GM23248 (cell line): ENCODE results near the gene CYP27C1. TPM values are rescaled to one million over a fixed set of nuclear protein-coding genes. Genes with fewer than 3 reads are reported as not detected.

ENCODE experiments used
- DNase-seq: peaks from one replicate; pipeline ENCODE4 v3.0.0-alpha.2; 2015
- H2AFZ ChIP-seq: fragments of 200-600 bp; sonication (generic); 2 replicates; pipeline ENCODE4 v1.6.1; 2016; ENCODE audit warnings: antibody characterized with exemption
- H3F3A ChIP-seq: fragments of 200-600 bp; sonication (generic); 2 replicates; pipeline ENCODE4 v1.6.1; 2016; ENCODE audit warnings: mild to moderate bottlenecking, antibody characterized with exemption, mixed run types; ENCODE audit not compliant: insufficient read depth
- H3K27ac ChIP-seq: fragments of 200-600 bp; sonication (generic); 2 replicates; pipeline ENCODE4 v1.5.1; 2016; ENCODE audit warnings: mild to moderate bottlenecking
- H3K27me3 ChIP-seq: fragments of 200-600 bp; sonication (generic); replicated peaks from 2 replicates; pipeline ENCODE4 v1.6.1; 2016; ENCODE audit warnings: mild to moderate bottlenecking; ENCODE audit not compliant: insufficient read depth
- H3K36me3 ChIP-seq: fragments of 200-600 bp; sonication (generic); 2 replicates; pipeline ENCODE4 v1.6.1; 2016; ENCODE audit warnings: low read depth, mild to moderate bottlenecking
- H3K4me1 ChIP-seq: fragments of 200-600 bp; sonication (generic); 2 replicates; pipeline ENCODE4 v1.6.1; 2016; ENCODE audit warnings: mild to moderate bottlenecking; ENCODE audit not compliant: insufficient read depth
- H3K4me2 ChIP-seq: fragments of 200-600 bp; sonication (generic); one replicate; pipeline ENCODE4 v1.6.1; 2016; ENCODE audit warnings: mild to moderate bottlenecking; ENCODE audit not compliant: unreplicated experiment
- H3K4me3 ChIP-seq: fragments of 200-600 bp; sonication (generic); 2 replicates; pipeline ENCODE4 v1.5.1; 2016; ENCODE audit warnings: mild to moderate bottlenecking
- H3K79me2 ChIP-seq: fragments of 200-600 bp; sonication (generic); 2 replicates; pipeline ENCODE4 v1.6.1; 2016; ENCODE audit warnings: mild to moderate bottlenecking; ENCODE audit not compliant: insufficient read depth
- H3K9ac ChIP-seq: fragments of 200-600 bp; sonication (generic); 2 replicates; pipeline ENCODE4 v1.6.1; 2016; ENCODE audit warnings: mild to moderate bottlenecking
- H3K9me2 ChIP-seq: fragments of 200-600 bp; sonication (generic); 2 replicates; pipeline ENCODE4 v1.6.1; 2016; ENCODE audit warnings: mixed run types, mild to moderate bottlenecking, moderate library complexity; ENCODE audit not compliant: insufficient read depth
- H3K9me3 ChIP-seq: fragments of 200-600 bp; sonication (generic); one replicate; pipeline ENCODE4 v1.6.1; 2017; ENCODE audit warnings: low read depth
- H4K20me1 ChIP-seq: fragments of 200-600 bp; sonication (generic); 2 replicates; pipeline ENCODE4 v1.6.0; 2016; ENCODE audit not compliant: insufficient read depth
- EZH2 ChIP-seq: fragments of 200-600 bp; sonication (generic); IDR thresholded peaks from 2 replicates; pipeline ENCODE4 v1.6.1; 2018; ENCODE audit warnings: antibody characterized with exemption, mild to moderate bottlenecking; ENCODE audit not compliant: insufficient read depth, poor library complexity, severe bottlenecking
- EZH2phosphoT487 ChIP-seq: fragments of 200-600 bp; sonication (generic); IDR thresholded peaks from 2 replicates; pipeline ENCODE4 v1.6.1; 2018; ENCODE audit warnings: antibody characterized with exemption, moderate library complexity, mild to moderate bottlenecking, low read depth; ENCODE audit not compliant: insufficient read depth
- WGBS, 2 experiments: methylation state at CpG; one replicate each; pipeline ENCODE4 v1.1.6; 2015 to 2017; ENCODE audit warnings: low lambda C conversion rate in 2 of 2, low coverage in 1 of 2; ENCODE audit errors: missing lambda C conversion rate in 2 of 2; 5-methylcytosine and 5-hydroxymethylcytosine counted together
- in situ Hi-C: fragments of 300-500 bp; cut with MboI; formaldehyde crosslinking; loops from 2 replicates; pipeline ENCODE4 v1.15.0; 2020
- polyA plus RNA-seq: library from polyadenylated mRNA; unstranded; fragments of >200 nt; fragmentation: Nextera tagmentation; extraction: Ambion mirVana; gene quantifications from 2 replicates; pipeline ENCODE4 v1.2.1, GENCODE V29; 2016
- total RNA-seq: library from RNA; depleted of rRNA; stranded (reverse); fragments of >200 nt; shearing (Covaris generic); gene quantifications from 2 replicates; pipeline ENCODE4 v1.2.3, GENCODE V29; 2014

Gene CYP27C1
- total and polyA plus RNA-seq, 2 experiments from 2014 or later, result 0.65 to 0.73 TPM

- in situ Hi-C loops, result no loop called here
- Histone ChIP-seq H3F3A (no peaks in the 10 kb centered on the region; the same call in 1 of the 2 replicates), H3K4me3 (no peak overlapping the region), H3K9me2 (no peaks in the 10 kb centered on the region), H3K27ac (no peak overlapping the region), H4K20me1 (no peaks in the 10 kb centered on the region), H3K27me3 (no peaks in the 10 kb centered on the region), H2AFZ (no peak overlapping the region), H3K4me2 (no peak overlapping the region), H3K4me1 (peaks cover 17% of the 10 kb centered on the region), H3K9ac (no peak overlapping the region), H3K79me2 (no peaks in the 10 kb centered on the region), H3K36me3 (no peaks in the 10 kb centered on the region), H3K9me3 (no peaks in the 10 kb centered on the region)
- 63 to 64% methylated on average over 18 of the region's 18 CpGs for WGBS, 2 experiments
- DNase-seq, result no peak
- no peak for TF ChIP-seq EZH2phosphoT487
- TF ChIP-seq EZH2, result no peak
Observed at GRCh38 chr2:127195140-127196074, 24.7 kb downstream of the CYP27C1 start.

GRCh38 chr2:127194447-127194846 is 25.7 kb downstream of the CYP27C1 start:
- DNase-seq, result no peak
- WGBS, 2 experiments, result 55 to 59% methylated on average over 6 of the region's 6 CpGs
- H3K4me2 ChIP-seq, result peak overlapping the region; percentile 69
- peaks cover 17% of the 10 kb centered on the region for H3K4me1 ChIP-seq
- H3K9me2 ChIP-seq, result no peaks in the 10 kb centered on the region
- H2AFZ ChIP-seq, result peak overlapping the region; percentile 76; the same call in 1 of the 2 replicates
- no peak for TF ChIP-seq EZH2
- no peak for TF ChIP-seq EZH2phosphoT487
- H3K79me2 ChIP-seq, result no peaks in the 10 kb centered on the region
- peak overlapping the region; percentile 55 for H3K9ac ChIP-seq
- H3K9me3 ChIP-seq, result no peaks in the 10 kb centered on the region
- peak overlapping the region; percentile 53; the same call in 1 of the 2 replicates for H3K27ac ChIP-seq
- no peak overlapping the region for H3K4me3 ChIP-seq
- H3K36me3 ChIP-seq, result no peaks in the 10 kb centered on the region
- no peaks in the 10 kb centered on the region for H3K27me3 ChIP-seq
- no peaks in the 10 kb centered on the region for H4K20me1 ChIP-seq
- in situ Hi-C loops, result no loop called here
- no peaks in the 10 kb centered on the region; the same call in 1 of the 2 replicates for H3F3A ChIP-seq

GRCh38 chr2:127193967-127194280 is 26.2 kb downstream of the CYP27C1 start:
- peak overlapping the region; percentile 69 for H3K4me2 ChIP-seq
- WGBS, 2 experiments, result 12 to 17% methylated on average over 5 of the region's 5 CpGs
- no peaks in the 10 kb centered on the region for H3K27me3 ChIP-seq
- H3K9me3 ChIP-seq, result no peaks in the 10 kb centered on the region
- TF ChIP-seq EZH2 (no peak), EZH2phosphoT487 (no peak)
- peak overlapping the region; percentile 55 for H3K9ac ChIP-seq
- H3K27ac ChIP-seq, result peak overlapping the region; percentile 53
- peak; percentile 61 for DNase-seq
- no peaks in the 10 kb centered on the region for H3K36me3 ChIP-seq
- H2AFZ ChIP-seq, result peak overlapping the region; percentile 76
- H3K79me2 ChIP-seq, result no peaks in the 10 kb centered on the region
- in situ Hi-C loops, result no loop called here
- H3F3A ChIP-seq, result no peaks in the 10 kb centered on the region; the same call in 1 of the 2 replicates
- H3K4me1 ChIP-seq, result peaks cover 17% of the 10 kb centered on the region
- H3K4me3 ChIP-seq, result peak overlapping the region; percentile 47
- no peaks in the 10 kb centered on the region for H3K9me2 ChIP-seq
- H4K20me1 ChIP-seq, result no peaks in the 10 kb centered on the region

- Histone ChIP-seq H3K9me2 (no peaks in the 10 kb centered on the region), H3K4me2 (peak overlapping the region; percentile 69), H3K79me2 (no peaks in the 10 kb centered on the region), H3K9ac (peak overlapping the region; percentile 55), H3K36me3 (no peaks in the 10 kb centered on the region), H3K9me3 (no peaks in the 10 kb centered on the region), H3K4me3 (peak overlapping the region; percentile 47), H3F3A (no peaks in the 10 kb centered on the region; the same call in 1 of the 2 replicates), H4K20me1 (no peaks in the 10 kb centered on the region), H3K27me3 (no peaks in the 10 kb centered on the region), H3K4me1 (peaks cover 17% of the 10 kb centered on the region), H3K27ac (peak overlapping the region; percentile 53), H2AFZ (peak overlapping the region; percentile 76)
- TF ChIP-seq EZH2 (no peak), EZH2phosphoT487 (no peak)
- in situ Hi-C loops, result no loop called here
- WGBS, 2 experiments, result 45 to 49% methylated on average over 26 of the region's 26 CpGs
- peak; percentile 68 for DNase-seq
Observed at GRCh38 chr2:127193164-127193966, 26.7 kb downstream of the CYP27C1 start.
